Mesothelial cell of epicardium (in vitro differentiated cells): ENCODE results near the gene COA6. TPM values are rescaled to one million over a fixed set of nuclear protein-coding genes. Genes with fewer than 3 reads are reported as not detected.

Experiments used
- DNase-seq, 2 experiments: peaks; one replicate each; pipeline ENCODE4 v3.0.0; 2021; ENCODE audit warnings: low spot score in 2 of 2; ENCODE audit not compliant: unreplicated experiment in 2 of 2
- H3K27ac Mint-ChIP-seq: 2 replicates; pipeline ENCODE4 v1.8.0; 2021; ENCODE audit warnings: mixed read lengths
- H3K27me3 Mint-ChIP-seq: 2 replicates; pipeline ENCODE4 v1.8.0; 2021; ENCODE audit warnings: low read depth, mixed read lengths
- H3K36me3 Mint-ChIP-seq: 2 replicates; pipeline ENCODE4 v1.8.0; 2021; ENCODE audit warnings: mixed read lengths
- H3K4me1 Mint-ChIP-seq: 2 replicates; pipeline ENCODE4 v1.8.0; 2021; ENCODE audit warnings: mixed read lengths
- H3K4me3 Mint-ChIP-seq: 2 replicates; pipeline ENCODE4 v1.8.0; 2021; ENCODE audit warnings: mild to moderate bottlenecking, moderate library complexity, mixed read lengths
- H3K9me3 Mint-ChIP-seq: 2 replicates; pipeline ENCODE4 v1.8.0; 2021; ENCODE audit warnings: mixed read lengths
- total RNA-seq: library from RNA; stranded (reverse); gene quantifications from 3 replicates; pipeline ENCODE4 v1.2.1, GENCODE V29; 2021
- TF ChIP-seq, protein P1 (sequence below): fragments of 200-600 bp; sonication (generic); IDR thresholded peaks from one replicate; pipeline ENCODE4 v1.5.0; 2021; ENCODE audit warnings: antibody characterized with exemption; ENCODE audit not compliant: unreplicated experiment

COA6 gene
- total RNA-seq, 1 donor from 2014 or later: 23.2 TPM

- peaks cover 3% of the 10 kb centered on the region for H3K4me1 Mint-ChIP-seq
- H3K9me3 Mint-ChIP-seq: peaks cover 2% of the 10 kb centered on the region
- no peak for DNase-seq
- H3K27ac Mint-ChIP-seq: no peak overlapping the region
- H3K36me3 Mint-ChIP-seq: no peaks in the 10 kb centered on the region
- TF ChIP-seq, protein P1, sequence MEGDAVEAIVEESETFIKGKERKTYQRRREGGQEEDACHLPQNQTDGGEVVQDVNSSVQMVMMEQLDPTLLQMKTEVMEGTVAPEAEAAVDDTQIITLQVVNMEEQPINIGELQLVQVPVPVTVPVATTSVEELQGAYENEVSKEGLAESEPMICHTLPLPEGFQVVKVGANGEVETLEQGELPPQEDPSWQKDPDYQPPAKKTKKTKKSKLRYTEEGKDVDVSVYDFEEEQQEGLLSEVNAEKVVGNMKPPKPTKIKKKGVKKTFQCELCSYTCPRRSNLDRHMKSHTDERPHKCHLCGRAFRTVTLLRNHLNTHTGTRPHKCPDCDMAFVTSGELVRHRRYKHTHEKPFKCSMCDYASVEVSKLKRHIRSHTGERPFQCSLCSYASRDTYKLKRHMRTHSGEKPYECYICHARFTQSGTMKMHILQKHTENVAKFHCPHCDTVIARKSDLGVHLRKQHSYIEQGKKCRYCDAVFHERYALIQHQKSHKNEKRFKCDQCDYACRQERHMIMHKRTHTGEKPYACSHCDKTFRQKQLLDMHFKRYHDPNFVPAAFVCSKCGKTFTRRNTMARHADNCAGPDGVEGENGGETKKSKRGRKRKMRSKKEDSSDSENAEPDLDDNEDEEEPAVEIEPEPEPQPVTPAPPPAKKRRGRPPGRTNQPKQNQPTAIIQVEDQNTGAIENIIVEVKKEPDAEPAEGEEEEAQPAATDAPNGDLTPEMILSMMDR: no peak
- no peak overlapping the region for H3K4me3 Mint-ChIP-seq
- H3K27me3 Mint-ChIP-seq: peaks cover 55% of the 10 kb centered on the region
Observed at GRCh38 chr1:234330843-234331215, 42.4 kb upstream of the COA6 start.

DNA sequence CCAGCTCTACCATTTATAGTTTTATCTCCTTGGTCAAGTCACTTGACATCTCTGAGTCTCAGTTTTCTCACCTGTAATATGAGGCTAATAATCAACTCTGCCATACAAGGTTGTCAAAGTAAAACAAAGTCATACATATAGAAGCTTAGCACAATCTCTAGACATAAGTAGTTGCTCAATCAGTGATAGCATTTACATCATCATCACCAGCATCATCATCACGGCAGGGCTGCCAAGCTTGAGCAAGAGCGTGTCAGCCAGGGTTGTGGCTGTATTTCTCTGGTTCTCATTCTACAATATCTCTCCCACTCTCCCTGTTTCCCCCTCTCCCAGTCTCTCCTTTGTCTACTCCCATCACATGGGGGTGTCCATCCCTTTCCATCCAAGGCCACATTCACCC, 41.7 kb upstream of the COA6 start:
- Mint-ChIP-seq H3K36me3 (no peaks in the 10 kb centered on the region), H3K27ac (no peak overlapping the region), H3K4me3 (no peak overlapping the region), H3K27me3 (peaks cover 48% of the 10 kb centered on the region), H3K4me1 (peaks cover 3% of the 10 kb centered on the region), H3K9me3 (peaks cover 9% of the 10 kb centered on the region)
- no peak for DNase-seq
- TF ChIP-seq, protein P1: no peak

GRCh38 chr1:234336359-234336758, 36.9 kb upstream of the COA6 start:
- Mint-ChIP-seq H3K4me1 (no peaks in the 10 kb centered on the region), H3K27ac (no peak overlapping the region), H3K4me3 (no peak overlapping the region), H3K27me3 (peaks cover 18% of the 10 kb centered on the region), H3K36me3 (no peaks in the 10 kb centered on the region), H3K9me3 (peaks cover 48% of the 10 kb centered on the region)
- DNase-seq: no peak
- TF ChIP-seq, protein P1: no peak

- Mint-ChIP-seq H3K9me3 (peaks cover 51% of the 10 kb centered on the region), H3K4me1 (no peaks in the 10 kb centered on the region), H3K27me3 (peaks cover 9% of the 10 kb centered on the region), H3K4me3 (no peak overlapping the region), H3K36me3 (no peaks in the 10 kb centered on the region), H3K27ac (no peak overlapping the region)
- DNase-seq: no peak
- TF ChIP-seq, protein P1: no peak
Observed at GRCh38 chr1:234337233-234337632, 36.0 kb upstream of the COA6 start.

GRCh38 chr1:234340528-234340927, 32.7 kb upstream of the COA6 start:
- Mint-ChIP-seq H3K27me3 (no peaks in the 10 kb centered on the region), H3K9me3 (peaks cover 51% of the 10 kb centered on the region), H3K4me1 (no peaks in the 10 kb centered on the region)

More at GRCh38 chr1:234340528-234340927, 32.7 kb upstream of the COA6 start:
- Mint-ChIP-seq H3K4me3 (no peak overlapping the region), H3K36me3 (no peaks in the 10 kb centered on the region), H3K27ac (no peak overlapping the region)
- no peak for DNase-seq
- TF ChIP-seq, protein P1: no peak
